HepG2 (cell line): ENCODE data around the gene IPP. TPM values are rescaled to one million over a fixed set of nuclear protein-coding genes. Genes with fewer than 3 reads are reported as not detected.

Source experiments
- CEBPG ChIP-seq: IDR thresholded peaks from 2 replicates; pipeline ENCODE4 v1.6.1; 2016
- FOXA1 ChIP-seq, 2 experiments: fragments of 450-650 bp in 1 of 2; sonication (generic) in 1 of 2; formaldehyde crosslinking in 1 of 2; IDR thresholded peaks; 2 replicates each; pipeline versions ENCODE4 v1.4.0 to v1.6.1; 2016 to 2020; ENCODE audit warnings: missing genetic modification reagents in 1 of 2
- FOXK1 ChIP-seq: sonication (generic); formaldehyde crosslinking; IDR thresholded peaks from 2 replicates; pipeline ENCODE4 v1.4.0; 2020; ENCODE audit warnings: low read depth, missing genetic modification reagents, borderline replicate concordance
- GATAD2A ChIP-seq: IDR thresholded peaks from 2 replicates; pipeline ENCODE4 v1.6.1; 2016
- GFI1 ChIP-seq: sonication (generic); formaldehyde crosslinking; IDR thresholded peaks from 2 replicates; pipeline ENCODE4 v1.5.0; 2020; ENCODE audit warnings: missing genetic modification reagents, mild to moderate bottlenecking, borderline replicate concordance
- HNF4A ChIP-seq: sonication (generic); formaldehyde crosslinking; IDR thresholded peaks from 2 replicates; pipeline ENCODE4 v1.4.0; 2020; ENCODE audit warnings: missing genetic modification reagents
- NBN ChIP-seq: fragments of 450-650 bp; conservative IDR thresholded peaks from 2 replicates; pipeline ENCODE4 v1.6.1; 2017
- RNF2 ChIP-seq: fragments of 450-650 bp; conservative IDR thresholded peaks from 2 replicates; pipeline ENCODE4 v1.6.1; 2016; ENCODE audit warnings: low read depth
- SALL2 ChIP-seq: sonication (generic); formaldehyde crosslinking; IDR thresholded peaks from 2 replicates; pipeline ENCODE4 v1.8.1; 2023; ENCODE audit warnings: mild to moderate bottlenecking, missing genetic modification reagents, inconsistent platforms
- YY1 ChIP-seq: IDR thresholded peaks from 2 replicates; pipeline ENCODE4 v1.6.1; 2011; ENCODE audit warnings: low read length, low read depth, moderate library complexity, mild to moderate bottlenecking; ENCODE audit not compliant: insufficient read depth, insufficient replicate concordance
- ZFP41 ChIP-seq: sonication (generic); formaldehyde crosslinking; IDR thresholded peaks from 2 replicates; pipeline ENCODE4 v1.4.0; 2020; ENCODE audit warnings: mild to moderate bottlenecking, missing genetic modification reagents, borderline replicate concordance
- ZNF337 ChIP-seq: sonication (generic); formaldehyde crosslinking; IDR thresholded peaks from 2 replicates; pipeline ENCODE4 v1.5.1; 2020; ENCODE audit warnings: missing genetic modification reagents, low read depth, mild to moderate bottlenecking, borderline replicate concordance
- ZNF432 ChIP-seq: sonication (generic); formaldehyde crosslinking; IDR thresholded peaks from 2 replicates; pipeline ENCODE4 v1.5.0; 2020; ENCODE audit warnings: missing genetic modification reagents, mild to moderate bottlenecking, borderline replicate concordance
- ZNF614 ChIP-seq: IDR thresholded peaks from 2 replicates; pipeline ENCODE4 v1.6.1; 2018; ENCODE audit warnings: missing biosample characterization, missing genetic modification reagents, inconsistent platforms, borderline replicate concordance
- ZNF772 ChIP-seq: sonication (generic); formaldehyde crosslinking; IDR thresholded peaks from 2 replicates; pipeline ENCODE4 v1.5.0; 2020; ENCODE audit warnings: mild to moderate bottlenecking, missing genetic modification reagents
- polyA plus RNA-seq, 8 experiments: library from polyadenylated mRNA; depleted of rRNA in 3 of 8; stranded (reverse) in 7 of 8; unstranded in 1 of 8; fragments of >200 nt; fragmentation: Illumina TruSeq in 4 of 8; extraction: Trizol in 4 of 8; gene quantifications; 2 replicates each; pipeline versions ENCODE4 v1.2.1 to v1.2.3, GENCODE V29; 2011 to 2016; ENCODE audit warnings: low read depth in 4 of 8, missing spikeins in 1 of 8, mixed read lengths in 1 of 8; ENCODE audit not compliant: insufficient read depth in 1 of 8
- total RNA-seq, 5 experiments: library from RNA; depleted of rRNA; stranded (reverse); fragments of >200 nt; fragmentation: Illumina TruSeq; extraction: Trizol; gene quantifications; 2 replicates each; pipeline ENCODE4 v1.2.3, GENCODE V29; 2016; ENCODE audit warnings: low read depth in 1 of 5
- TF ChIP-seq, protein P1 (sequence below): sonication (generic); formaldehyde crosslinking; IDR thresholded peaks from 2 replicates; pipeline ENCODE4 v1.4.0; 2020; ENCODE audit warnings: missing genetic modification reagents, low read depth, mild to moderate bottlenecking, borderline replicate concordance
- TF ChIP-seq, protein P2 (sequence below): sonication (generic); formaldehyde crosslinking; IDR thresholded peaks from 2 replicates; pipeline ENCODE4 v1.8.0; 2023; ENCODE audit warnings: mild to moderate bottlenecking, missing genetic modification reagents
- TF ChIP-seq, protein P3 (sequence below): sonication (generic); formaldehyde crosslinking; IDR thresholded peaks from 2 replicates; pipeline ENCODE4 v1.8.0; 2022; ENCODE audit warnings: missing genetic modification reagents, mild to moderate bottlenecking, borderline replicate concordance
- TF ChIP-seq, protein P4 (sequence below): sonication (generic); formaldehyde crosslinking; IDR thresholded peaks from 2 replicates; pipeline ENCODE4 v1.5.0; 2020; ENCODE audit warnings: mild to moderate bottlenecking, missing genetic modification reagents, borderline replicate concordance

The IPP gene
- total and polyA plus RNA-seq, 2 of the 13 experiments (the other 11 are each of a cell fraction or from before 2014, with no cell fraction given), result 3.0 to 9.7 TPM

DNA sequence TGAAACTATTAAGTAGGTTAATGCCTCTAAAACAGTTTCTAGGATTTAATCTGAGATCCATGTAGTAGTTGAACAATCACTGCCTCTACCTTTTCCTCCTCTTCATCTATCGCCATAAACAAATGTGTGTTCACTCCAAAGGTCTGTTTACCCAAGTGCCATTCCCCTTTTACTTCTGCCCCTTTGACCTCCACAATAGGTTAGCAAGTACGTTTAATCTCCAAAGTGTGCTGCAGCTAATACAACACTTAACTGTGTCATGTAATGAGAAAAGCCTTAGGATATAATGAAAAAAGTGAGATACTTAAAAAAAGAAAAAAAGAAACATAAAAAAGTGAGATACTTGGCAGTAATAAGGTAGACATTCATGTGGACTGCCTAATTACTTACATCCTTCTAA, 92.3 kb downstream of the IPP start (continued):
- TF ChIP-seq FOXA1 (IDR thresholded peaks at IDR 0.05) (no peak), FOXA1 (CRISPR knock-in tag; IDR thresholded peaks at IDR 0.05) (peak; percentile 83), YY1 (no peak), ZNF432 (CRISPR knock-in tag) (no peak), RNF2 (no peak), HNF4A (CRISPR knock-in tag) (peak; percentile 93), NBN (no peak), GATAD2A (peak; percentile 88), ZNF772 (CRISPR knock-in tag) (no peak), ZNF337 (CRISPR knock-in tag) (no peak), ZFP41 (CRISPR knock-in tag) (no peak), GFI1 (CRISPR knock-in tag) (peak; percentile 97), ZNF614 (CRISPR knock-in tag) (peak; percentile 42; the same call in 1 of the 2 replicates), CEBPG (CRISPR knock-in tag) (0 out of 2 replicates have a peak, but pooled peaks have one; percentile 42), FOXK1 (CRISPR knock-in tag) (peak; percentile 30; the same call in 1 of the 2 replicates), SALL2 (CRISPR knock-in tag) (no peak)
- TF ChIP-seq, protein P1, sequence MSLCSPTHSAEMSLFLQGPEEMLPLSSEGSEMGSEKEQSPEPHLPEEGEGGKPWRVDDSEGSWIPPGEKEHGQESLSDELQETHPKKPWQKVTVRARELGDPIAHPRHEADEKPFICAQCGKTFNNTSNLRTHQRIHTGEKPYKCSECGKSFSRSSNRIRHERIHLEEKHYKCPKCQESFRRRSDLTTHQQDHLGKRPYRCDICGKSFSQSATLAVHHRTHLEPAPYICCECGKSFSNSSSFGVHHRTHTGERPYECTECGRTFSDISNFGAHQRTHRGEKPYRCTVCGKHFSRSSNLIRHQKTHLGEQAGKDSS (CRISPR knock-in tag), result no peak
- TF ChIP-seq, protein P2, sequence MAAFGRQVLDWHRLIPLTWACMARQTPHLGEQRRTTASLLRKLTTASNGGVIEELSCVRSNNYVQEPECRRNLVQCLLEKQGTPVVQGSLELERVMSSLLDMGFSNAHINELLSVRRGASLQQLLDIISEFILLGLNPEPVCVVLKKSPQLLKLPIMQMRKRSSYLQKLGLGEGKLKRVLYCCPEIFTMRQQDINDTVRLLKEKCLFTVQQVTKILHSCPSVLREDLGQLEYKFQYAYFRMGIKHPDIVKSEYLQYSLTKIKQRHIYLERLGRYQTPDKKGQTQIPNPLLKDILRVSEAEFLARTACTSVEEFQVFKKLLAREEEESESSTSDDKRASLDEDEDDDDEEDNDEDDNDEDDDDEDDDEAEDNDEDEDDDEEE, result no peak
- TF ChIP-seq, protein P3, sequence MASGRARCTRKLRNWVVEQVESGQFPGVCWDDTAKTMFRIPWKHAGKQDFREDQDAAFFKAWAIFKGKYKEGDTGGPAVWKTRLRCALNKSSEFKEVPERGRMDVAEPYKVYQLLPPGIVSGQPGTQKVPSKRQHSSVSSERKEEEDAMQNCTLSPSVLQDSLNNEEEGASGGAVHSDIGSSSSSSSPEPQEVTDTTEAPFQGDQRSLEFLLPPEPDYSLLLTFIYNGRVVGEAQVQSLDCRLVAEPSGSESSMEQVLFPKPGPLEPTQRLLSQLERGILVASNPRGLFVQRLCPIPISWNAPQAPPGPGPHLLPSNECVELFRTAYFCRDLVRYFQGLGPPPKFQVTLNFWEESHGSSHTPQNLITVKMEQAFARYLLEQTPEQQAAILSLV (CRISPR knock-in tag), result no peak
- TF ChIP-seq, protein P4, sequence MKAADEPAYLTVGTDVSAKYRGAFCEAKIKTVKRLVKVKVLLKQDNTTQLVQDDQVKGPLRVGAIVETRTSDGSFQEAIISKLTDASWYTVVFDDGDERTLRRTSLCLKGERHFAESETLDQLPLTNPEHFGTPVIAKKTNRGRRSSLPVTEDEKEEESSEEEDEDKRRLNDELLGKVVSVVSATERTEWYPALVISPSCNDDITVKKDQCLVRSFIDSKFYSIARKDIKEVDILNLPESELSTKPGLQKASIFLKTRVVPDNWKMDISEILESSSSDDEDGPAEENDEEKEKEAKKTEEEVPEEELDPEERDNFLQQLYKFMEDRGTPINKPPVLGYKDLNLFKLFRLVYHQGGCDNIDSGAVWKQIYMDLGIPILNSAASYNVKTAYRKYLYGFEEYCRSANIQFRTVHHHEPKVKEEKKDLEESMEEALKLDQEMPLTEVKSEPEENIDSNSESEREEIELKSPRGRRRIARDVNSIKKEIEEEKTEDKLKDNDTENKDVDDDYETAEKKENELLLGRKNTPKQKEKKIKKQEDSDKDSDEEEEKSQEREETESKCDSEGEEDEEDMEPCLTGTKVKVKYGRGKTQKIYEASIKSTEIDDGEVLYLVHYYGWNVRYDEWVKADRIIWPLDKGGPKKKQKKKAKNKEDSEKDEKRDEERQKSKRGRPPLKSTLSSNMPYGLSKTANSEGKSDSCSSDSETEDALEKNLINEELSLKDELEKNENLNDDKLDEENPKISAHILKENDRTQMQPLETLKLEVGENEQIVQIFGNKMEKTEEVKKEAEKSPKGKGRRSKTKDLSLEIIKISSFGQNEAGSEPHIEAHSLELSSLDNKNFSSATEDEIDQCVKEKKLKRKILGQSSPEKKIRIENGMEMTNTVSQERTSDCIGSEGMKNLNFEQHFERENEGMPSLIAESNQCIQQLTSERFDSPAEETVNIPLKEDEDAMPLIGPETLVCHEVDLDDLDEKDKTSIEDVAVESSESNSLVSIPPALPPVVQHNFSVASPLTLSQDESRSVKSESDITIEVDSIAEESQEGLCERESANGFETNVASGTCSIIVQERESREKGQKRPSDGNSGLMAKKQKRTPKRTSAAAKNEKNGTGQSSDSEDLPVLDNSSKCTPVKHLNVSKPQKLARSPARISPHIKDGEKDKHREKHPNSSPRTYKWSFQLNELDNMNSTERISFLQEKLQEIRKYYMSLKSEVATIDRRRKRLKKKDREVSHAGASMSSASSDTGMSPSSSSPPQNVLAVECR (CRISPR knock-in tag), result peak; percentile 24; the same call in 1 of the 2 replicates
